GM18868 (cell line): ENCODE data around the gene LIN7B.
"Not testable (repeated sequence)": the region's sequence is repeated elsewhere in the genome, so short reads cannot be mapped to it uniquely, and the experiment has no call there.

Experiments used
- ATAC-seq: cut with Tn5 transposase; IDR thresholded peaks from one replicate; pipeline ENCODE4 v1.9.1; 2021; ENCODE audit warnings: mild to moderate bottlenecking, moderate library complexity; ENCODE audit not compliant: unreplicated experiment

Gene LIN7B

GRCh38 chr19:49141352-49141751, 27.2 kb downstream of the LIN7B start:
- no peak for ATAC-seq

GRCh38 chr19:49142866-49143335, 28.7 kb downstream of the LIN7B start:
- ATAC-seq, result no peak

DNA sequence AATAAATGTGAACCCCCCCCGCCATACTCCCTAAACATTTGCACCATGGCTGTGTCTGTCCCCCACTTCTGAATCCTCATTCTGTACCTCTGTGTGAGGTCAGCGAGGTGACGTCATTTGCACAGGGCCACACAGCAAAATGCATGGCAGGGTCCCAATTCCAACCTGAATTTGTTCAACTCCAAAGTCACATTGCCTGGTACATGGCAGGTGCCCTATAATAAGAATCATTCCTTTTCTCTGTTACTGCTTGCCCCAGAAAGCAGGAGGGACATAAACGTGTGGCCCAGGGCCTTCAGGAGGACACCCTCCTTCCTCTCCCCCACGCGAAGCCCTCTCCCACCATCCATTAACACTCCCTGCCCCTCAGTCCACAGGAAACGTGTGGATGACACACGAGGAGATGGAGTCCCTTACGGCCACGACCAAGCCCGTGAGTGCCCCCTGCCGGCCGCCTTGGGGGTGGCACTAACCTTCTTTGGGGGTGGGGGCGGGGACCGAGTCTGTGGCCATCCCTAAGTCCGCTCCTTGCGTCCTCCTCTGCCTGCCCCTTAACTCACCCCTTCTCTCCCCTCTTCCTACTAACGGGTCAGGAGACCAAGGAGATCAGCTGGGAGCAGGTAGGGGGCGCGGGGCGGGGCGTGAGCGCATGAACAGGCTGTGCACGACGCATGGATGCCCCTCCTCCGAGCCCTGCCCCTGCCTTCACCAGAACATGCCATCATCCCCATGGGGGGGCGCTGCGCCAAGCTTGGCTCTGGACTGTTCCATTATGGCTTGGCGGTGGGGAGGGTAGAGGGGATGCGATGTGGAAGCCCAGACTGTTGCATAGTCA, 31.6 kb downstream of the LIN7B start:
- no peak for ATAC-seq

DNA sequence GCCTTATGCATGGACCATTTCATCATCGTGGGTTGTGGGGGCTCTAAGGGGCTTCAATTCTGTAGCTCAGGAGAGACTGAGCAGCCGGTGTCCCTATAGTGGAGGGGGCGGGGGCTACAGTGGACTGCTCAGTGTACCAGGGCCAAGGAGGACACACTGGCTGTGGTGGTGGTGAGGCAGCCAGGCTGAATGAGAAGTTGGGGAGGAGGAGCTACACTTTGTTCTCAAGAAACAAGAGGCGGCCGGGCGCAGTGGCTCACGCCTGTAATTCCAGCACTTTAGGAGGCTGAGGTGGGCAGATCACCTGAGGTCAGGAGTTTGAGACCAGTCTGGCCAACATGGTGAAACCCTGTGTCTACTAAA, 32.2 kb downstream of the LIN7B start:
- not testable (repeated sequence) for ATAC-seq

- ATAC-seq, result no peak
Measured at GRCh38 chr19:49148044-49148682, 34.0 kb downstream of the LIN7B start.

GRCh38 chr19:49148784-49149651, 34.8 kb downstream of the LIN7B start:
- ATAC-seq, result no peak

- ATAC-seq, result no peak
Measured at GRCh38 chr19:49149652-49150105, 35.5 kb downstream of the LIN7B start.

DNA sequence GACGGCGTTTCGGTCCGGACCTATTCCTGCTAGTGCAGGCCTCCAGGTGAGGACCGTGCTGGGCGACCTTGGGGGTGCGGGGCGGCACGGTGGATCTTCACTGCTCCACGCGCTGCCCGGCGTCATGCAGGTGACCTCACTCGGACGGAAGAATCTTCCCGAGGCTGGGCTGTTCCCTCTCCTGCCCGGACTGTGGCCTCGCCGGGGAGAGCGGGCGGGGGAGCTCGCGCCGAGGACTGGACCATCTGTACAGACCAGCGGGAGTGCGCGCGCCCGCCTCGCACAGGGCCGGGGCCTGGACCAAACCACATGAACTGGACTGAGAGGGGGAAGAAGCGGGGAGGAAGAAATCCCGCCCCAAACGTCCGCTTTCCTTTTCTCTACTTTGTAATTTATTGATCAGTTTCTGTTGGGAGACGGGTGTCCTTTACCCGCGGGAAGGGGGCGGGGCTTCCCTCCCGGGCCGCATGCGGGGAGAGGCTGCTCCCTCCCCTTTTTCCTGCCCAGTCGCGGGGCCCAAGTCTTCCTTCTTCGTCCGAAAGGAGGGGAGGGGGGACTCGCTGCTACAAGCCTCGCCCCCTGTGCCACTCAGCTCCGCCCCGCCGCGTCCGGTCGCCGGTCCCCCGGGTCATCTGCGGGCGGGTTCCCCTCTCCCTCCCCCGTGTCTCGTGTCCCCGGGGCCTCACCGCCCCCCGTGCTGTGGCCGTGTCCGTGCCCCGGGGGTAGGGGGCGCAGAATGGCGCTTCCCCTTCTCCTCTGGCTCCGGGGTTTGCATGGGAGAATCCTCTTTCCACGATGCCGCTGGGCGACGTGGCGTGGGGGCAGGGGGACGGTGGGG, 36.2 kb downstream of the LIN7B start:
- no peak for ATAC-seq

DNA sequence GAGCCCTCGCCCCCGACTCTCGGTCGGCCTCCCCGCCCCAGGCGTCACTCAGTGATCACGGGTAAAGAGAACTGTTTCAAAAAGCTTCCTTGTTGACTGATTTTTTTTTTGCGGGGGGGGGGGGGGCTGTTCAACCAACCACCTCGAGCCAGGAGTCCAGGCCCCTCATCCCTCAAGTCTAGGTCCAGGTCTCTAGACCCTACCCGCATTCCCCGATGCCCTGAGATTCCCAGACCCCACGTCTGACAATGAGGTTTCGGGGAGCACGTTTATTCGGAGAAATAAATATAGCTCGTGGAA, 36.7 kb downstream of the LIN7B start:
- no peak for ATAC-seq

- ATAC-seq, result no peak
Measured at GRCh38 chr19:49151267-49152118, 37.3 kb downstream of the LIN7B start.

DNA sequence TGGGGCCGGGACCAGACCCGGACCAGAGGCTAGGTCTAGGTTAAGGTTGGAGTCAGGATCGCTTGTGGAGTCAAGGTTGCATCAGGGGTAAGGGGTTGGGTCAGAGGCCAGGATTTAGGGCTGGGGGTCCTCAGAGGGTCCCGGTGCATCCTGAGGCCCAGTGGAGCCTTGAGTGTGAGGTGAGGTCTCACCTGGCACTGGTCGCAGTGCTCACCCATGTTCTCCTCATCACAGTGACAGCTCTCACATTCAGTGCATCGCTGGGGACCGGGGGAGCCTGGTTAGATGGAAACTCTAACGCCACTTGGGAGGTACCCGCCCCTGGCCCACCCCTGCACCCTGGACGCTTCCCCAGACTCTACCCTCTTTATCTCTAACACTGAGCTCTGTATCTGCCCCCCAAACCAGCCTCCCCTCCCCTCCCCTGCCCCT, 38.0 kb downstream of the LIN7B start:
- no peak for ATAC-seq

- ATAC-seq, result no peak
Measured at GRCh38 chr19:49153167-49153809, 39.1 kb downstream of the LIN7B start.

DNA sequence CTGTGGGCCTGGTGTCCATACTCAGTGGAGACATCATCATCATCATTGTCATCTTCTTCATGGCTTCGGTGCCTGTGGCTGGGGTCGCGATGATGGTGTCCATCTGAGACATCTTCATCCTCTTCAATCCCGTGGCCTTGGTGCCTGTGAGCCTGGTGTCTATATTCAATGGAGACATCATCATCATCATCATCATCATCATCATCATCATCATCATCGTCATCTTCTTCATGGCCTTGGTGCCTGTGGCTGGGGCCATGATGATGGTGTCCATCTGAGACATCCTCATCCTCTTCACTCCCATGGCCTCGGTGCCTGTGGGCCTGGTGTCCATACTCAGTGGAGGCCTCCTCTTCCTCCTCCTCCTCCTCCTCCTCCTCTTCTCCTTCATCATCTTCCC, 40.1 kb downstream of the LIN7B start:
- no peak for ATAC-seq

- no peak for ATAC-seq
Measured at GRCh38 chr19:49155005-49155819, 41.0 kb downstream of the LIN7B start, which contains the start of gene HRC. HRC (minus strand) TSS chr19:49155396; CDS start chr19:49155237, 159 bp downstream.

- no peak for ATAC-seq
Measured at GRCh38 chr19:49155820-49156346, 41.7 kb downstream of the LIN7B start.

GRCh38 chr19:49157445-49158224, 43.5 kb downstream of the LIN7B start, which contains the start of gene TRPM4:
TRPM4 (plus strand) TSS chr19:49157792; CDS start chr19:49157867, 75 bp downstream.
- no peak for ATAC-seq
